Measurements from ENCODE around the gene CTRL. TPM values are rescaled to one million over a fixed set of nuclear protein-coding genes. Genes with fewer than 3 reads are reported as not detected.
"Not testable (repeated sequence)": the region's sequence is repeated elsewhere in the genome, so short reads cannot be mapped to it uniquely, and the experiment has no call there.

CTRL gene
- total and polyA plus RNA-seq, 4 experiments from 2014 or later = 0.41 to 8.6 (median 3.5) TPM

DNA sequence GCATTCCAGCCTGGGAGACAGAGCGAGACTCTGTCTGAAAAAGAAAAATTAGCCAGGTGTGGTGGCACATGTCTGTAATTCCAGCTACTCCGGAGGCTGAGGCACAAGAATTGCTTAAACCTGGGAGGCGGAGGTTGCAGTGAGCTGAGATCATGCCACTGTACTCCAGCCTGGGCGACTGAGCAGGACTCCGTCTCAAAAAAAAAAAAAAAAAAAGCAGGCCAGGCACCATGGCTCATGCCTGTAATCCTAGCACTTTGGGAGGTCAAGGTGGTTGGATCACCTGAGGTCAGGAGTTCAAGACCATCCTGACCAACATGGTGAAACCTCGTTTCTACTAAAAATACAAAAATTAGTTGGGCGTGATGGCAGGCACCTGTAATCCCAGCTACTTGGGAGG is 40.6 kb upstream of the CTRL start:
- H3K36me3 ChIP-seq (ENCODE audit: insufficient read depth, low read length); H3K36me3 Mint-ChIP-seq; H3K27ac Mint-ChIP-seq; H3K4me3 Mint-ChIP-seq; DNase-seq; H3K27me3 ChIP-seq (ENCODE audit: insufficient read depth, low read length); intact Hi-C loops (cut with micrococcal nuclease); H3K27me3 Mint-ChIP-seq; H3K4me1 ChIP-seq (ENCODE audit: insufficient read depth, low read length); H3K9me3 Mint-ChIP-seq; H3K27ac ChIP-seq (ENCODE audit: low read depth, low read length); POLR2A ChIA-PET (ENCODE audit: partially characterized antibody); H3K9me3 ChIP-seq (ENCODE audit: control insufficient read depth in 1 of 2, low read length in 2 of 2); H3K4me3 ChIP-seq (ENCODE audit: low read length in 2 of 2): not testable (repeated sequence)
- CTCF ChIA-PET (ENCODE audit: partially characterized antibody) = interaction anchor here (0.6 to 0.7 kb wide), 2 partner anchors 22 to 26 kb away, joined by 3 to 4 read pairs; no protein-coding TSS in a partner anchor
- H3K4me1 Mint-ChIP-seq = peaks cover 7 to 18% (median 12%) of the 10 kb centered on the region in 4 donors

DNA sequence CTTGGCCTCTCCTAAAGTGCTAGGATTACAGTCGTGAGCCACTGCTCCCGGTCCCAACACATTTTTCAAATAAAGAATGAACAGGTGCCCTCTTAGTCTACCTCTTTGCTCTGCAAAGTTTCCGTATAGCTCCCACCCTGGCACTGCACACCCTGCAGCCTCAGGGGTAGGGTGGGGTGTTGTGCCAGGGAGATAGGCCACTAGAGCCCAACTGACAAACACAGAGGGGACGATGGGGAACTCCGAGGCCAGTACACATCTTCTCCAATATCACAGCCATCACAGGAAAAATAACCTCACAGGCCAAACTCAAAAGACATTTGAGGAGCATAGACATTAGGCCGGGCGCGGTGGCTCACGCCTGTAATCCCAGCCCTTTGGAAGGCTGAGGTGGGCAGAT is 39.4 kb upstream of the CTRL start:
- H3K9me3 ChIP-seq (ENCODE audit: control insufficient read depth in 1 of 2, low read length in 2 of 2) = no peaks in the 10 kb centered on the region
- intact Hi-C loops (cut with micrococcal nuclease) = no loop called here
- no peak overlapping the region for H3K27ac ChIP-seq (ENCODE audit: low read depth, low read length)
- CTCF ChIA-PET (ENCODE audit: partially characterized antibody) = interaction anchor here (0.7 kb wide), 1 partner anchor 87 kb away, joined by 3 read pairs; no protein-coding TSS in a partner anchor
- Mint-ChIP-seq H3K4me3 (peak overlapping the region in 3 of 8 donors; percentile 52 to 63 (median 60)), H3K27me3 (peaks cover 0 to 3% of the 10 kb centered on the region in 2 donors), H3K4me1 (peaks cover 11 to 26% (median 19%) of the 10 kb centered on the region in 4 donors), H3K9me3 (no peaks in the 10 kb centered on the region), H3K27ac (peak overlapping the region in 3 of 7 donors; percentile 3 to 57 (median 52)), H3K36me3 (peaks cover 0 to 7% of the 10 kb centered on the region in 2 donors)
- H3K4me1 ChIP-seq (ENCODE audit: insufficient read depth, low read length) = peaks cover 17% of the 10 kb centered on the region
- H3K36me3 ChIP-seq (ENCODE audit: insufficient read depth, low read length) = no peaks in the 10 kb centered on the region
- POLR2A ChIA-PET (ENCODE audit: partially characterized antibody) = interaction anchor here (1.0 kb wide), 1 partner anchor 34 kb away, joined by 3 read pairs; the partner anchor contains the start of gene PSMB10
- DNase-seq = no peak
- H3K4me3 ChIP-seq (ENCODE audit: low read length in 2 of 2) = no peak overlapping the region
- no peaks in the 10 kb centered on the region for H3K27me3 ChIP-seq (ENCODE audit: insufficient read depth, low read length)

DNA sequence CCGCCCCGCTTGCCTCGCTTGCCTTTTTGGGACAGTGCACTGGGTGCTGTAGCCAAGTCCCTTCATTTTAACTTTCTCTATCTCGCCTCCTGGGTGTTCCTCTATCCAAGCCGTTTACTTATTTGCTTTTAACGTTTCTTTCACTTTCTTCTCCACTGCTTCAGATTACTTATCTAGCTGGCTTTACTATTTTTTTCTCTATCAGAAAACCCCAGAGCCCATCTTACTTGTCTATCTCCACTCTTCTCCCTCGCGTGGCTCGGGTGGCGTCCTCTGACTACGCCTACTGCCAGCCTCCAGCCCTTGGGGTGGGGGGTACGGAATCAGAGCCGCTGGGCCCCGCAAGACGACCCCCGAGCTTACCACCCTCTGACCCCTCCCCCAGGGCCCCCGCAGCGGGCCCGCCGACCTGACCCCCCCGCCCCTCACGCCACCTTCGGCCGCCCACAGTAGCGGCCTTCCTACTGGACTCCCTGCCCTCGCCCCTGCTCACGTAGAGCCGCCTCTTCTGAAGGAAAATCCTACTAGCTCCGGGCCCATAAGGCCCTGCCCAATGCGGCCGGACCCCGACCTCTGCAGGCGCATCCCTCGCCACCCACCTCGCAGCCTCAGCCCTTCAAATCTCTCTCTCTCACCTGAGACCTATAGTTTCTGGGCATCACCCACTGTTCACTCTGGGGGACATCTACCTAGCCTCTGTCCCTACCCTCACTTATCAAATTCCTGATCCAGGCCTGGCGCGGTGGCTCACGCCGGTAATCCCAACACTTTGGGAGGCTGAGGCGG is 37.8 kb upstream of the CTRL start:
- Mint-ChIP-seq H3K4me1 (peaks cover 12 to 37% (median 19%) of the 10 kb centered on the region in 4 donors), H3K27ac (peak overlapping the region; percentile 83 to 98 (median 95)), H3K9me3 (no peaks in the 10 kb centered on the region), H3K27me3 (no peaks in the 10 kb centered on the region), H3K36me3 (peaks cover 0 to 9% of the 10 kb centered on the region in 2 donors), H3K4me3 (peak overlapping the region; percentile 88 to 99 (median 96))
- intact Hi-C loops (cut with micrococcal nuclease) = loop anchor here (1.0 to 2.0 kb wide), 2 partner anchors 33 to 54 kb away; partner anchors contain the start of genes DDX28, DUS2 and PSMB10
- POLR2A ChIA-PET (ENCODE audit: partially characterized antibody) = interaction anchor here (0.6 to 4.7 kb wide), 6 partner anchors 10 to 436 kb away, joined by 3 to 49 read pairs (median 5); partner anchors contain the start of genes NFATC3 and PSMB10
- CTCF ChIA-PET (ENCODE audit: partially characterized antibody) = no interaction called here
- DNase-seq = peak in 3 of 5 donors; percentile 22 to 39 (median 28)
- Histone ChIP-seq H3K4me3 (ENCODE audit: low read length in 2 of 2) (peak overlapping the region; percentile 84 to 91), H3K27me3 (ENCODE audit: insufficient read depth, low read length) (no peaks in the 10 kb centered on the region), H3K36me3 (ENCODE audit: insufficient read depth, low read length) (no peaks in the 10 kb centered on the region), H3K27ac (ENCODE audit: low read depth, low read length) (peak overlapping the region; percentile 63), H3K4me1 (ENCODE audit: insufficient read depth, low read length) (peaks cover 17% of the 10 kb centered on the region), H3K9me3 (ENCODE audit: control insufficient read depth in 1 of 2, low read length in 2 of 2) (no peaks in the 10 kb centered on the region)

DNA sequence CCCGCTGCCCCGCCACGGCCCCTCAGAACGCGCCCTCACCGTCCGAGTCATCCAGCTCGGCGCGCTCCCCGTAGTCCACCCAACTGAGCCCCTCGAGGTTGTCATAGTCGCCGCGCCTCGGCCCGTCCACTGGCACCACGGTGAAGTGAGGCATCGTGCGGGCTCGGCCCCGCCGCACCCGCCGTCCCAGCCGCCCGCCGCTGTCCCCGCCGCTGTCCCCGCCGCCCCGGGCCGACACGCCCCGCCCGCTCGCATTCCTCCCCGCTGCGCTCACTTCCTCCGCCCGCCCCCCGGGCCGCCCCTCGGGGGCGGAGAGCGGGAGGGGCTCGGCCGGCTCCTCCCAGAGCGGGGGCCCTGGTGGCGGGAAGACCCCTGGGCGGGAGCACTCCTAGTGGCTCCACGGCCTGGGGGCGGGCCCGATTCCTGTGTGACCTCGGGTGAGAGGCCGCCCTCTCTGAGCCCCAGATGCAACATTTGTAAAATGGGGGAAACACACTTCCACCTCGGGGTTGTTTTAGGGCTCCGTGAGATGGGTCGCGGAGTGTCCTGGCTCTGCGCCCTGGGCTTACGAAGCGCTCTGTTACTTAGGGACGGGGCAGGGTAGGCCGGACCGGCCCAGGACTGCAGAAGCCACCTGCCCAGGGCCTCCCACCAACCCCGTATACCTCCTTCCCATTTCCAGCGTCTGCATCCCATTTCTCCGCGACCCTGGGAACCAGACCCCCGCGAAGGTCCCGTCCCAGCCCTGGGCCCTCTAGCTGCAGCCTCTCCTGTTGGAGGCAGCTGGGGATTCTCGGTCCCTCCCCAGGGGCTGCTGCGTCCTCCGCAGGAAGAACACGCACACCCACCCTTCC is 37.0 kb upstream of the CTRL start, which contains the start of gene SLC12A4:
Gene SLC12A4, minus strand, starts transcription at position 238 of the 854 bp plus-strand sequence. Its CDS starts 84 bp downstream, at position 154.
- peaks cover 0 to 9% of the 10 kb centered on the region in 2 donors for H3K36me3 Mint-ChIP-seq
- no peaks in the 10 kb centered on the region for H3K27me3 Mint-ChIP-seq
- no peaks in the 10 kb centered on the region for H3K36me3 ChIP-seq (ENCODE audit: insufficient read depth, low read length)
- CTCF ChIA-PET (ENCODE audit: partially characterized antibody) = interaction anchor here (1.1 kb wide), 1 partner anchor 27 kb away, joined by 3 read pairs; no protein-coding TSS in a partner anchor
- H3K27ac ChIP-seq (ENCODE audit: low read depth, low read length) = peak within 1 kb of the TSS; percentile 63
- H3K27me3 ChIP-seq (ENCODE audit: insufficient read depth, low read length) = no peaks in the 10 kb centered on the region
- intact Hi-C loops (cut with micrococcal nuclease) = loop anchor here (1.0 to 2.0 kb wide), 2 partner anchors 32 to 55 kb away; partner anchors contain the start of genes DDX28, DUS2 and PSMB10
- no peaks in the 10 kb centered on the region for H3K9me3 Mint-ChIP-seq
- H3K9me3 ChIP-seq (ENCODE audit: control insufficient read depth in 1 of 2, low read length in 2 of 2) = no peaks in the 10 kb centered on the region
- H3K4me3 ChIP-seq (ENCODE audit: low read length in 2 of 2) = peak within 1 kb of the TSS; percentile 84 to 91
- peak; percentile 80 to 90 (median 83) for DNase-seq
- POLR2A ChIA-PET (ENCODE audit: partially characterized antibody) = interaction anchor here (0.6 to 4.7 kb wide), 8 partner anchors 9 to 435 kb away, joined by 3 to 49 read pairs (median 4); partner anchors contain the start of gene PSMB10
- H3K4me3 Mint-ChIP-seq = peak within 1 kb of the TSS; percentile 88 to 99 (median 97)
- peak within 1 kb of the TSS; percentile 83 to 98 (median 95) for H3K27ac Mint-ChIP-seq
- H3K4me1 Mint-ChIP-seq = peaks cover 12 to 39% (median 19%) of the 10 kb centered on the region in 4 donors
- H3K4me1 ChIP-seq (ENCODE audit: insufficient read depth, low read length) = peaks cover 17% of the 10 kb centered on the region

DNA sequence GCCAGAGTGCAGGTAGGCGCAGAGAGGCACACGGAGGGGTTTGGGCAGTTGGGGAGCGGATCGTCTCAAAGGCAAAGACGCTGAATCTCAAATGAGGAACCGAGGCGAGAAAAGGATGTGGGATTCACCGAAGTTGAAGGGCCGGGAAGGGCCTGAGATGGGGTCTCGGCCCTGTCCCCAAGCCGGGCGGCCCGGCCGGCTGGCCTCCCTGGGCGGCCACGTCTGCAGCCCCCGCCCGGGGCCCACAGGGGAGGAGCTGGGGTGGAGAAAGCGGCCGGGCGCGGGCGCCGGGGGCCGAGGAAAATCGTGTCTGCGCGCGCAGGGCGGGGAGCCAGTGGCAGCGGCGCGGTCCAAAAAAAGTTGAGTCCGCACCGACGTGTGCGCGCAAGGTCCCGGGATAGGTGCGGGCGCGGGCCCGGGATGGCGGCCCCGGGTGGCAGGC is 36.3 kb upstream of the CTRL start:
- ChIA-PET POLR2A (ENCODE audit: partially characterized antibody) (interaction anchor here (0.8 to 4.7 kb wide), 6 partner anchors 19 to 54 kb away, joined by 3 to 49 read pairs (median 4); partner anchors contain the start of gene PSMB10), CTCF (ENCODE audit: partially characterized antibody) (interaction anchor here (1.1 kb wide), 1 partner anchor 26 kb away, joined by 3 read pairs; no protein-coding TSS in a partner anchor)
- H3K4me3 Mint-ChIP-seq = peak overlapping the region; percentile 88 to 98 (median 96)
- no peaks in the 10 kb centered on the region for H3K9me3 Mint-ChIP-seq
- peaks cover 12 to 39% (median 19%) of the 10 kb centered on the region in 4 donors for H3K4me1 Mint-ChIP-seq
- peaks cover 17% of the 10 kb centered on the region for H3K4me1 ChIP-seq (ENCODE audit: insufficient read depth, low read length)
- H3K9me3 ChIP-seq (ENCODE audit: control insufficient read depth in 1 of 2, low read length in 2 of 2) = no peaks in the 10 kb centered on the region
- intact Hi-C loops (cut with micrococcal nuclease) = loop anchor here (2.0 kb wide), 1 partner anchor 31 kb away; the partner anchor contains the start of gene PSMB10
- H3K27ac ChIP-seq (ENCODE audit: low read depth, low read length) = peak overlapping the region; percentile 63
- peak overlapping the region; percentile 24 to 91 for H3K4me3 ChIP-seq (ENCODE audit: low read length in 2 of 2)
- peaks cover 1 to 9% of the 10 kb centered on the region in 2 donors for H3K36me3 Mint-ChIP-seq
- H3K27me3 ChIP-seq (ENCODE audit: insufficient read depth, low read length) = no peaks in the 10 kb centered on the region
- H3K27me3 Mint-ChIP-seq = no peaks in the 10 kb centered on the region
- DNase-seq = peak in 2 of 5 donors; percentile 12 to 22
- H3K27ac Mint-ChIP-seq = peak overlapping the region; percentile 68 to 97 (median 94)
- H3K36me3 ChIP-seq (ENCODE audit: insufficient read depth, low read length) = no peaks in the 10 kb centered on the region

DNA sequence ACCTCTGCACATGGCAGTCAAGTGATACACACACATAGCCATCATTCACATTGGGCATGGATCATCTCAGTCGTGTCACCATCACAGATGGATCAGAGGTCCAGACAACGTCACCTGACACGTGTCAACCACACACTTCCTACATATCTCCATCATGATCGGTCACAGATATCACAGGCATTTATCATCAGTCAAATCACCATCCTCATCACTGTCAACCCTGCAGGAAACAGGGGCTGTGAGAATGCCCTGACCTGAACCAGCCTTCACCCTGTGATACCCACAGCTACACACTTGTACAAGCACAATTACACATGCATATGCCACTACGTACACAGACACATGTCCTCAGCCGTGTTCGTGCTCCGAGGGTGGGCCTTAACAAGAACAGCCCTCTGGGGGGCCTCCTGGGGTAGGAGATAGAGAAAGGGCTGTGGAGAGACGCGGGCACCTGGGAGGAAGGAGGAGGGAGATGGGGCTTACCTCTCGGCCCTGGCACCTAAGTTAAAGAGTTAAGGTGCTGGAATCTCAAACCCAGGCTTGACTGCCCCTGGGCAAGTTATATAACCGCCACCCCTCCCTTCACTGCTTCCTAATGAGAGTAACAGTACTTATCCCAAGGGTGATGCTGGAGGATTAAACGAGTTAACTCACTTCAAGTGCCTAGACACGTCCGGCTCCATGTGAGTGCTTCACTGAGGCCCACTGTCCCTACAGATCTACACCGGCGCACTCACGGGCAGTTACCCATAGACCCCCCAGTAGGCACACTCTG is 35.7 kb upstream of the CTRL start:
- Histone ChIP-seq H3K36me3 (ENCODE audit: insufficient read depth, low read length) (no peaks in the 10 kb centered on the region), H3K9me3 (ENCODE audit: control insufficient read depth in 1 of 2, low read length in 2 of 2) (no peaks in the 10 kb centered on the region), H3K4me3 (ENCODE audit: low read length in 2 of 2) (peak overlapping the region; percentile 24 to 91), H3K27ac (ENCODE audit: low read depth, low read length) (peak overlapping the region; percentile 63), H3K4me1 (ENCODE audit: insufficient read depth, low read length) (peaks cover 17% of the 10 kb centered on the region), H3K27me3 (ENCODE audit: insufficient read depth, low read length) (no peaks in the 10 kb centered on the region)
- H3K36me3 Mint-ChIP-seq = peaks cover 7 to 9% of the 10 kb centered on the region in 2 donors
- peak overlapping the region; percentile 68 to 97 (median 94) for H3K27ac Mint-ChIP-seq
- H3K4me3 Mint-ChIP-seq = peak overlapping the region; percentile 88 to 98 (median 96)
- intact Hi-C loops (cut with micrococcal nuclease) = no loop called here
- ChIA-PET POLR2A (ENCODE audit: partially characterized antibody) (interaction anchor here (0.8 to 4.7 kb wide), 8 partner anchors 20 to 54 kb away, joined by 3 to 49 read pairs (median 4); partner anchors contain the start of gene PSMB10), CTCF (ENCODE audit: partially characterized antibody) (interaction anchor here (0.7 to 2.2 kb wide), 4 partner anchors 25 to 263 kb away, joined by 3 to 6 read pairs (median 4); no protein-coding TSS in a partner anchor)
- DNase-seq = peak; percentile 17 to 52 (median 25)
- peaks cover 14 to 39% (median 20%) of the 10 kb centered on the region in 4 donors for H3K4me1 Mint-ChIP-seq
- H3K27me3 Mint-ChIP-seq = no peaks in the 10 kb centered on the region
- H3K9me3 Mint-ChIP-seq = no peaks in the 10 kb centered on the region
